ENCODE data around the gene FANCD2OS. TPM values are rescaled to one million over a fixed set of nuclear protein-coding genes. Genes with fewer than 3 reads are reported as not detected.
"Not testable (repeated sequence)": the region's sequence is repeated elsewhere in the genome, so short reads cannot be mapped to it uniquely, and the experiment has no call there.

FANCD2OS gene
- total RNA-seq, 1 donor from 2014 or later = not detected

GRCh38 chr3:10085738-10086137, 22.3 kb downstream of the FANCD2OS start:
- H3K4me1 Mint-ChIP-seq (ENCODE audit: unreplicated experiment) = no peaks in the 10 kb centered on the region
- H3K36me3 Mint-ChIP-seq (ENCODE audit: low read depth, unreplicated experiment) = peaks cover 11% of the 10 kb centered on the region
- H3K9me3 Mint-ChIP-seq (ENCODE audit: unreplicated experiment) = no peaks in the 10 kb centered on the region
- H3K27ac Mint-ChIP-seq (ENCODE audit: unreplicated experiment) = no peak overlapping the region
- no peak overlapping the region for H3K4me3 Mint-ChIP-seq (ENCODE audit: unreplicated experiment)
- TF ChIP-seq, protein P1, sequence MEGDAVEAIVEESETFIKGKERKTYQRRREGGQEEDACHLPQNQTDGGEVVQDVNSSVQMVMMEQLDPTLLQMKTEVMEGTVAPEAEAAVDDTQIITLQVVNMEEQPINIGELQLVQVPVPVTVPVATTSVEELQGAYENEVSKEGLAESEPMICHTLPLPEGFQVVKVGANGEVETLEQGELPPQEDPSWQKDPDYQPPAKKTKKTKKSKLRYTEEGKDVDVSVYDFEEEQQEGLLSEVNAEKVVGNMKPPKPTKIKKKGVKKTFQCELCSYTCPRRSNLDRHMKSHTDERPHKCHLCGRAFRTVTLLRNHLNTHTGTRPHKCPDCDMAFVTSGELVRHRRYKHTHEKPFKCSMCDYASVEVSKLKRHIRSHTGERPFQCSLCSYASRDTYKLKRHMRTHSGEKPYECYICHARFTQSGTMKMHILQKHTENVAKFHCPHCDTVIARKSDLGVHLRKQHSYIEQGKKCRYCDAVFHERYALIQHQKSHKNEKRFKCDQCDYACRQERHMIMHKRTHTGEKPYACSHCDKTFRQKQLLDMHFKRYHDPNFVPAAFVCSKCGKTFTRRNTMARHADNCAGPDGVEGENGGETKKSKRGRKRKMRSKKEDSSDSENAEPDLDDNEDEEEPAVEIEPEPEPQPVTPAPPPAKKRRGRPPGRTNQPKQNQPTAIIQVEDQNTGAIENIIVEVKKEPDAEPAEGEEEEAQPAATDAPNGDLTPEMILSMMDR (IDR thresholded peaks at IDR 0.05; ENCODE audit: unreplicated experiment) = no peak
- no peak for DNase-seq (ENCODE audit: low spot score)
- H3K27me3 Mint-ChIP-seq (ENCODE audit: unreplicated experiment) = no peaks in the 10 kb centered on the region

DNA sequence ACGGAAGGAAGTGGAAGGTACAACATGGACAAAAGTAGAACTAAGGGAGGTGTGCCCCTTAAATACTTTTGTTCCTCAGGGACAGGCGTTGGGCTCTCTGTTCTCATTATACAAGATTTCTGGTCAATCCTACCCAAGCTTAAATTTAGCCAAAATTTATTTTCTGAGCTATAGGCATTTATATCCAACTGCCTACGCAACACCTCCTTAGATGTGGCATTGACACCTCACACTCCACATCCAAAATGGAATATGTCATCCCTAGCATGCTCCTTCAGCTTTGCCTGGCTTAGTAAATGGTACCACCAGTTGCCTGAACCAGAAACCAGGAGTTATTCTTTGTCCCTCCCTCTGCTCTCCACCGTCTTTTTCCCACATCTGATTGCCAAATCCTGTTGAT, 26.2 kb downstream of the FANCD2OS start:
- Mint-ChIP-seq H3K4me1 (ENCODE audit: unreplicated experiment) (no peaks in the 10 kb centered on the region), H3K4me3 (ENCODE audit: unreplicated experiment) (no peak overlapping the region), H3K9me3 (ENCODE audit: unreplicated experiment) (no peaks in the 10 kb centered on the region), H3K27me3 (ENCODE audit: unreplicated experiment) (no peaks in the 10 kb centered on the region), H3K36me3 (ENCODE audit: low read depth, unreplicated experiment) (peaks cover 8% of the 10 kb centered on the region), H3K27ac (ENCODE audit: unreplicated experiment) (no peak overlapping the region)
- DNase-seq (ENCODE audit: low spot score) = no peak
- TF ChIP-seq, protein P1 (IDR thresholded peaks at IDR 0.05; ENCODE audit: unreplicated experiment) = no peak

GRCh38 chr3:10074666-10075065, 33.4 kb downstream of the FANCD2OS start:
- Mint-ChIP-seq H3K9me3 (ENCODE audit: unreplicated experiment) (no peaks in the 10 kb centered on the region), H3K27me3 (ENCODE audit: unreplicated experiment) (no peaks in the 10 kb centered on the region), H3K27ac (ENCODE audit: unreplicated experiment) (no peak overlapping the region), H3K4me3 (ENCODE audit: unreplicated experiment) (no peak overlapping the region), H3K36me3 (ENCODE audit: low read depth, unreplicated experiment) (no peaks in the 10 kb centered on the region), H3K4me1 (ENCODE audit: unreplicated experiment) (no peaks in the 10 kb centered on the region)
- no peak for DNase-seq (ENCODE audit: low spot score)
- TF ChIP-seq, protein P1 (IDR thresholded peaks at IDR 0.05; ENCODE audit: unreplicated experiment) = no peak

DNA sequence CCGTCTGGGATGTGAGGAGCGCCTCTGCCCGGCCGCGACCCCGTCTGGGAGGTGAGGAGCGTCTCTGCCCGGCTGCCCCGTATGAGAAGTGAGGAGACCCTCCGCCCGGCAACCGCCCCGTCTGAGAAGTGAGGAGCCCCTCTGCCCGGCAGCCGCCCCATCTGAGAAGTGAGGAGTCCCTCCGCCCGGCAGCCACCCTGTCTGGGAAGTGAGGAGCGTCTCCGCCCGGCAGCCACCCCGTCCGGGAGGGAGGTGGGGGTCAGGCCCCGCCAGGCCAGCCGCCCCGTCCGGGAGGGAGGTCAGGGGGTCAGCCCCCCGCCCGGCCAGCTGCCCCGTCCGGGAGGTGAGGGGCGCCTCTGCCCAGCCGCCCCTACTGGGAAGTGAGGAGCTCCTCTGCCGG, 38.0 kb downstream of the FANCD2OS start:
- not testable (repeated sequence) for H3K4me3 Mint-ChIP-seq (ENCODE audit: unreplicated experiment); H3K4me1 Mint-ChIP-seq (ENCODE audit: unreplicated experiment); H3K27ac Mint-ChIP-seq (ENCODE audit: unreplicated experiment); H3K27me3 Mint-ChIP-seq (ENCODE audit: unreplicated experiment); H3K9me3 Mint-ChIP-seq (ENCODE audit: unreplicated experiment); DNase-seq (ENCODE audit: low spot score)
- H3K36me3 Mint-ChIP-seq (ENCODE audit: low read depth, unreplicated experiment) = peaks cover 31% of the 10 kb centered on the region

DNA sequence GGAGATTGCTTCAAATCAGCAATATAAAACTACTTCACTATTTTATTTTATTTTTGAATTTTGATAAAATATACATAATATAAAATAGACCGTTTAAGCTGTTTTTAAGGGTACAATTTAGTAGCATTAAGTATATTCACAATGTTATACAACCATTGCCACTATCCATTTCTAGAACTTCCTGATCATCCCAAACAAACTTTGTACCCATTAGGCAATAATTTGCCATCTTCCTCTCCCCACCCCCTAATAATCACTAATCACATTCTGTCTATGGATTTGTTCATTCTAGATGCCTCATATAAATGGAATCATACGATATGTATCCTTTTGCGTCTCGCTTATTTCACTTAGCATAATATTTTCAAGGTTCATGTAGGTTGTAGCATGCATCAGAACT, 53.0 kb downstream of the FANCD2OS start:
- Mint-ChIP-seq H3K4me3 (ENCODE audit: unreplicated experiment) (no peak overlapping the region), H3K27ac (ENCODE audit: unreplicated experiment) (no peak overlapping the region), H3K27me3 (ENCODE audit: unreplicated experiment) (peaks cover 2% of the 10 kb centered on the region), H3K9me3 (ENCODE audit: unreplicated experiment) (no peaks in the 10 kb centered on the region), H3K36me3 (ENCODE audit: low read depth, unreplicated experiment) (no peaks in the 10 kb centered on the region), H3K4me1 (ENCODE audit: unreplicated experiment) (no peaks in the 10 kb centered on the region)
- DNase-seq (ENCODE audit: low spot score) = no peak
- TF ChIP-seq, protein P1 (IDR thresholded peaks at IDR 0.05; ENCODE audit: unreplicated experiment) = no peak

Other genes with a start within 250 kb of the FANCD2OS start
- not detected for gene CIDEC, start 228.0 kb downstream of the FANCD2OS start, total RNA-seq (ENCODE audit: unreplicated experiment)
- gene JAGN1, start 217.6 kb downstream of the FANCD2OS start, total RNA-seq (ENCODE audit: unreplicated experiment) = 26.6 TPM
- gene IL17RE, start 205.4 kb downstream of the FANCD2OS start, total RNA-seq (ENCODE audit: unreplicated experiment) = 0.74 TPM
- 17.5 TPM for gene IL17RC, start 191.2 kb downstream of the FANCD2OS start, total RNA-seq (ENCODE audit: unreplicated experiment)
- 30.7 TPM for gene CRELD1, start 174.4 kb downstream of the FANCD2OS start, total RNA-seq (ENCODE audit: unreplicated experiment)
- gene PRRT3, start 155.8 kb downstream of the FANCD2OS start, total RNA-seq (ENCODE audit: unreplicated experiment) = 1.9 TPM
- gene EMC3, start 121.4 kb downstream of the FANCD2OS start, total RNA-seq (ENCODE audit: unreplicated experiment) = 45.4 TPM
- 14.5 TPM for gene FANCD2, start 81.8 kb downstream of the FANCD2OS start, total RNA-seq (ENCODE audit: unreplicated experiment)
- 203 TPM for gene BRK1, start 7.4 kb upstream of the FANCD2OS start, total RNA-seq (ENCODE audit: unreplicated experiment)
- gene VHL, start 33.5 kb upstream of the FANCD2OS start, total RNA-seq (ENCODE audit: unreplicated experiment) = 66.3 TPM
- gene IRAK2, start 56.7 kb upstream of the FANCD2OS start, total RNA-seq (ENCODE audit: unreplicated experiment) = 1.1 TPM
- 41.2 TPM for gene TATDN2, start 140.2 kb upstream of the FANCD2OS start, total RNA-seq (ENCODE audit: unreplicated experiment)
- gene GHRL, start 184.7 kb upstream of the FANCD2OS start, total RNA-seq (ENCODE audit: unreplicated experiment) = 0.62 TPM
- gene SEC13, start 212.9 kb upstream of the FANCD2OS start, total RNA-seq (ENCODE audit: unreplicated experiment) = 367 TPM

Measured in endothelial cell (in vitro differentiated cells).